Lower lobe of right lung (tissue), 2 donors: ENCODE data around the gene C15orf62. TPM values are rescaled to one million over a fixed set of nuclear protein-coding genes. Genes with fewer than 3 reads are reported as not detected.

Experiments
- ATAC-seq, 2 donors: fragments of 200-7000 bp; cut with Tn5 transposase; one replicate each; pipeline ENCODE4 v1.9.1; 2020 to 2022; ENCODE audit warnings: mild to moderate bottlenecking in 2 of 2, moderate library complexity in 2 of 2
- DNase-seq: peaks from one replicate; pipeline ENCODE4 v3.0.0-alpha.2; 2020
- H3K27ac ChIP-seq: fragments of 200-600 bp; one replicate; pipeline ENCODE4 v1.8.0; 2022
- H3K27me3 ChIP-seq: fragments of 200-600 bp; one replicate; pipeline ENCODE4 v1.8.0; 2022; ENCODE audit warnings: low read depth
- H3K36me3 ChIP-seq: fragments of 200-600 bp; one replicate; pipeline ENCODE4 v1.8.0; 2022; ENCODE audit warnings: mild to moderate bottlenecking
- H3K4me1 ChIP-seq: fragments of 200-600 bp; one replicate; pipeline ENCODE4 v1.8.0; 2022
- H3K4me3 ChIP-seq: fragments of 200-600 bp; one replicate; pipeline ENCODE4 v1.8.0; 2022; ENCODE audit warnings: mild to moderate bottlenecking
- H3K9me3 ChIP-seq: fragments of 200-600 bp; one replicate; pipeline ENCODE4 v1.8.0; 2022
- intact Hi-C: fragments of 100-400 bp; cut with DNase I; formaldehyde crosslinking; loops from one replicate; pipeline ENCODE4 v1.11.0; 2022
- total RNA-seq: library from RNA; stranded (reverse); fragmentation: NEBNext Ultra II Directional; extraction: Animal tissue kit (Norgen Biotek cat#: 25700); gene quantifications from one replicate; pipeline ENCODE4 v1.2.1, GENCODE V29; 2021
- TF ChIP-seq, protein P1 (sequence below): fragments of 200-600 bp; IDR thresholded peaks from one replicate; pipeline ENCODE4 v1.8.0; 2022; ENCODE audit warnings: antibody characterized with exemption, mild to moderate bottlenecking
- donor health status: DM: no; HTN: yes; CAD: no; lungs with severe emphysema.

C15orf62 gene
- total RNA-seq, 1 donor from 2014 or later, result 2.4 TPM

DNA sequence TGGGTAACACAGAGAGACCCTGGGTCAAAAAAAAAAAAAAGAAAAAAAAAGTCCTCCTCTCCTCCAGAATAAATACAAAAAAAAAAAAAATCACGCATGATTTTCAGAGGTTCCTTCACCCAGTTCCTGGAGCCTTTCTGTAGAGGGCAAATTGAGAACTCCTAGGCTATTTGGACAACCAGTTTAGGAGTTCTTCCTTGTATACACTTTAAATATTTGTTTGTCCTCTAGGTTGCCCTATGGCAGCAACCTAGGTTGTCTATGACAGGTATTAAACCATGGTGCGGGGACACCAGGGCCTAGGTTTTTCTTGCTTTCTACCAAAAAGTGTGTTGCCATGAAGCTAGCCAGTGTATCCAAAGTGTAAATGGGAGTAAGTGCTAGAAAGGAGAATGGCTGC, 33.3 kb downstream of the C15orf62 start:
- ATAC-seq, result no peak

DNA sequence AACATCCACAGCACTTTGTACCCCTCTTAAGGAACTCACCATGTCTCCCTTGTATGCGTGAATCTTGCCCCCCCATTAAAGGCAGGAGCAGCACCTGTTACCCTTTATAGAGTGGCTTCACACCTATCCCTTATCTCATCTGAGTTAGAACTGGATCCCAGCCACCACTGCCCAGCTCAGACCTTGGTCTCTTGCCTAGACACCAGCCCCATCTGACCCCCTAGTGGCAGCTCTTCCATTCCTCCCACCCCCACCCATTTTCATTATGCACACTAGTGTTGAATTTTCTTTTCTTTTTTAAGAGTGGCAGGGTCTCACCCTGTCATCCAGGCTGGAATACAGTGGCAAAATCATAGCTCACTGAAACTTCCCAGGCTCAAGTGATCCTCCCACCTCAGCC, 33.9 kb downstream of the C15orf62 start:
- H3K9me3 ChIP-seq, result no peaks in the 10 kb centered on the region
- H3K27me3 ChIP-seq, result no peaks in the 10 kb centered on the region
- ATAC-seq, result no peak
- TF ChIP-seq, protein P1, sequence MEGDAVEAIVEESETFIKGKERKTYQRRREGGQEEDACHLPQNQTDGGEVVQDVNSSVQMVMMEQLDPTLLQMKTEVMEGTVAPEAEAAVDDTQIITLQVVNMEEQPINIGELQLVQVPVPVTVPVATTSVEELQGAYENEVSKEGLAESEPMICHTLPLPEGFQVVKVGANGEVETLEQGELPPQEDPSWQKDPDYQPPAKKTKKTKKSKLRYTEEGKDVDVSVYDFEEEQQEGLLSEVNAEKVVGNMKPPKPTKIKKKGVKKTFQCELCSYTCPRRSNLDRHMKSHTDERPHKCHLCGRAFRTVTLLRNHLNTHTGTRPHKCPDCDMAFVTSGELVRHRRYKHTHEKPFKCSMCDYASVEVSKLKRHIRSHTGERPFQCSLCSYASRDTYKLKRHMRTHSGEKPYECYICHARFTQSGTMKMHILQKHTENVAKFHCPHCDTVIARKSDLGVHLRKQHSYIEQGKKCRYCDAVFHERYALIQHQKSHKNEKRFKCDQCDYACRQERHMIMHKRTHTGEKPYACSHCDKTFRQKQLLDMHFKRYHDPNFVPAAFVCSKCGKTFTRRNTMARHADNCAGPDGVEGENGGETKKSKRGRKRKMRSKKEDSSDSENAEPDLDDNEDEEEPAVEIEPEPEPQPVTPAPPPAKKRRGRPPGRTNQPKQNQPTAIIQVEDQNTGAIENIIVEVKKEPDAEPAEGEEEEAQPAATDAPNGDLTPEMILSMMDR, result no peak
- DNase-seq, result no peak
- no peak overlapping the region for H3K27ac ChIP-seq
- intact Hi-C loops, result no loop called here
- peaks cover 9% of the 10 kb centered on the region for H3K36me3 ChIP-seq
- H3K4me1 ChIP-seq, result peaks cover 26% of the 10 kb centered on the region
- H3K4me3 ChIP-seq, result no peak overlapping the region

More for the DNA sequence above, 33.3 kb downstream of the C15orf62 start:
- Histone ChIP-seq H3K27me3 (no peaks in the 10 kb centered on the region), H3K36me3 (peaks cover 15% of the 10 kb centered on the region), H3K27ac (no peak overlapping the region), H3K4me1 (peaks cover 24% of the 10 kb centered on the region), H3K9me3 (no peaks in the 10 kb centered on the region), H3K4me3 (no peak overlapping the region)
- intact Hi-C loops, result no loop called here
- DNase-seq, result no peak
- TF ChIP-seq, protein P1, result no peak

DNA sequence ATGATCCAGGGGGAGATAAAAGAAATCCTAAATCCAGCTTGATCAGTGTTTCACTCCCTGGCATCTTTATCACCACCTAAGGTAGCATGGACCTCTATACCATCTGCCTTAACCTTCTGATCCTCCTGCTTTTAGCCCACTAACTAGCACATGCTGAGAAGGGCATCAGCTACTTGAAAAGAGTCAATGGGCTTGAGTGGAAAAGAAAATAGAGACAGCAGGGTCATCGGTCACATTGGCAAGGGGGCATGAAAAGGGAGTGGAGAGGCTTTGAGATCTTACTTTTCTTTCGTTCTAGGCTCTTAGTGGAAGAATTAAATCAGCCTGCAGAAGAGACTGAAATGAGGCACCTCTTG, 36.9 kb downstream of the C15orf62 start:
- peak overlapping the region; percentile 95 for H3K27ac ChIP-seq
- no peaks in the 10 kb centered on the region for H3K27me3 ChIP-seq
- TF ChIP-seq, protein P1, result no peak
- H3K36me3 ChIP-seq, result peaks cover 14% of the 10 kb centered on the region
- intact Hi-C loops, result no loop called here
- ATAC-seq (peak in 1 of 2 donors; percentile 1), DNase-seq (no peak)
- H3K9me3 ChIP-seq, result no peaks in the 10 kb centered on the region
- H3K4me1 ChIP-seq, result peaks cover 30% of the 10 kb centered on the region
- peak overlapping the region; percentile 98 for H3K4me3 ChIP-seq

DNA sequence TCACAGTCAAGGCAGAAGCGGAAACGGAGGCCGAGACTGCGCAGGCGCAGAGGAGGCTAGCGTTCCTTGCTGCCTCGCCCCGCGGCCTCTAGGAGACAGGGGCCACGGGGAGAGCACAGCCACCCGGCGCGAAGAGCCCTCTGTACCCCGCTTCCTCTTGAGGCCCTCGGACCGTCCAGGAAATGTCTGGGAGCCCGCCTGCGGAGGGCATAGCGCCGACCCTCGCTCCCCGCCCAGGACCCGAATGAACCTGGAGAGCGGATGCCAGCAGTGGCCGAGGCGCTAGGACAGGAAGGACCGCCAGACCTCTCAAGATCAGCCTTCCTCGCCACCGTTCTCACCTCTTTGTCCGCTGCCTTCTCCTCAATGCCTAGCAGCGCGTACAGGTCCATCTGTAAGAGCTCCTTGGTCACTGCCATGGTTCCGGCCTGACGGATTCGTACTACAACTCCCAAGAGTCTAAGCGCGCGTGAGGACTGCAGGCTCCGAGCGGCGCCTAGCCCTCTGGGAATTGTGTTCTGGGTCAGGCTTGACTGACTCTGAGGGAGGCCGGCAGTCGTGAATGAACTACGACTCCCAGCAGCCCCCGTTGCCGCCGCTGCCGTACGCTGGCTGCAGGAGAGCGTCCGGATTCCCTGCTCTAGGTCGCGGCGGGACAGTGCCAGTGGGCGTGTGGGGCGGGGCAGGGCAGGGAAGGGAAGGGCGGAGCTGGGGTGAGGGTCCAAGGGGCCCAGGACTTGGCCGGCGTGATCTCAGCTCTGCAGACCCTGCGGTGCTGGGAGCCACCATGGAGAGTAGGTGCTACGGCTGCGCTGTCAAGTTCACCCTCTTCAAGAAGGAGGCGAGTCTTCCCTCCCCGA, 37.5 kb downstream of the C15orf62 start, which contains the start of the genes DNAJC17 and ZFYVE19:
DNAJC17 (minus strand) TSS at position 446 of the 860 bp plus-strand sequence; CDS start at position 419, 27 bp downstream.
ZFYVE19 (plus strand) TSS at position 62 of the 860 bp plus-strand sequence; CDS start at position 563, 501 bp downstream.
- DNase-seq (peak; percentile 98), ATAC-seq (peak; percentile 99)
- intact Hi-C loops, result no loop called here

DNA sequence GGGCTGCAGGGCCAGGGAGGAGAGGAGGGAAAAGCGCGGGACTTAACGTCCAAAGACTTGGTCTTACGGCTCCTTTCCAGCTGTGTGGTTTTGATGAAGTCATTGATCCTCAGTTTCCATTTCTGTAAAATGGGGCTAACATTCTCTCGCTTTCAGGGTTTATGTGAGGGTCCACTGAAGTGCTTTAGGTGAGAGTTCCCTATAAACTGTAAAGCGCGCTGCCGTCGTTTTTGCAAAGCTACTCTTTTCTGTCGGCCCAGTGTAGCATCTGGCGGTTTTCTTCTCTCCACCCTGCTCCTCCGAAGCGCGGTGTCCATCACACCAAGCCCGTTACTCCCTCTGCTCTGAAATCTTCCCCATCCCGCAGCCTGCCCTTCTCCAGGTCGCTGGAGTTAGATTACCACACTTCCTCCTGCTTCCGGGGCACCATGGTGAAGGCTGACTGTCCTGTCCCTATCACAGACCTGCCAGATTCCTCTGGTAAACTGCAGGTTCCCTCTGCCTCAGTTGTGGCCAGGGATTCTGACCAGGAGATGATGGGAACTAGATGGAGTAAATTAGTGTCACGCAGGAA, 38.2 kb downstream of the C15orf62 start:
- peaks cover 30% of the 10 kb centered on the region for H3K4me1 ChIP-seq
- TF ChIP-seq, protein P1, result no peak
- no peaks in the 10 kb centered on the region for H3K9me3 ChIP-seq
- H3K36me3 ChIP-seq, result peaks cover 23% of the 10 kb centered on the region
- peak overlapping the region; percentile 98 for H3K4me3 ChIP-seq
- DNase-seq, result no peak
- ATAC-seq, result no peak
- no peaks in the 10 kb centered on the region for H3K27me3 ChIP-seq
- intact Hi-C loops, result no loop called here
- peak overlapping the region; percentile 95 for H3K27ac ChIP-seq

More for the DNA sequence above, 37.5 kb downstream of the C15orf62 start, which contains the start of the genes DNAJC17 and ZFYVE19:
- H3K27me3 ChIP-seq, result no peaks in the 10 kb centered on the region
- H3K9me3 ChIP-seq, result no peaks in the 10 kb centered on the region
- peak within 1 kb of the TSS; percentile 98 for H3K4me3 ChIP-seq
- H3K27ac ChIP-seq, result peak within 1 kb of the TSS; percentile 95
- H3K36me3 ChIP-seq, result peaks cover 18% of the 10 kb centered on the region
- H3K4me1 ChIP-seq, result peaks cover 30% of the 10 kb centered on the region
- TF ChIP-seq, protein P1, result peak; percentile 24
